ENCODE measurements around the gene TANGO2.

Gene TANGO2

DNA sequence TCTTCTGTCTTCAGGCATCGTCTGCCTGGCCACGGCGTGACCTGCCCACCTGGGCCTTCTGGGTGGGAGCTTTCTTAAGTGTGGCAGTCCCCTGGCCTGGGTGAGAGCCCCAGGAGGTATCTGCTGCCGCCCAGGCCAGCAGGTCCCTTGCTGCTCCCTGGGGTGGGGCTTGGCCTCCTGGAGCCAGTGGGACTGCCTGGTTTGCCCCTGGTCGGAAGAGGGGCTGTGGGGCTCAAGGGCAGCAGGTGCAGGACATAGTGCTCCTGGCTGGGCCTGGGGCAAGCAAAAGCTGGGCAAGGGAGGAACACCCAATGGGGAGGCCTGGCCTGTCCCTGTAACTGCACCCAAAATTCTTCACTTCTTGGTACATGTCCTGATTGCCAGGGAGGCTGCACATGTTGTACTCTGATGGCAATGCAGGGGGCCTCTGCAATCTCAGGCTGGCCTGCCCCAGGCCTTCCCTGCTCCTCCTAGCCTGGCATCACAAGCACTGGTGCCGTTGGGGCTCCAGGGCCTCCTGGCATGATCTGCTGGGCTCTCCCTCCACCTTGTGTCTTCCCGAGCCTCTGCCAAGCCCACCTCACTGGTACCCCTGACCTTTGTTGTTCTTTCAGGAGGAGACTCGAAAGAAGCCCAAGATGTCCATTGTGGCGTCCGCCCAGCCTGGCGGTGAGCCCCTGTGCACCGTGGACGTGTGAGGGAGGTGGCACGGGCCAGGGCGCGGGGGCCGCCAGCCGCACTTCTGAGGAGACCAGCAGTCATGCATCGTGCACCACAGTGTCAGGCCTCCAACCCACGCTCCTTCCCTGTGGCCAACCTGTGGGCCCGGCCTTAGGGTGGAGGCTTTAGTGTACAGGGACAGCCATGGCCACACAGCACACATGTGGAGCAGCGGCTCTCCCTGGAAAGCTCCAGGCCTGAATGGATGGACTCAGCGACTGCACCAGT, 88.8 kb downstream of the TANGO2 start:
- ATAC-seq: no peak

DNA sequence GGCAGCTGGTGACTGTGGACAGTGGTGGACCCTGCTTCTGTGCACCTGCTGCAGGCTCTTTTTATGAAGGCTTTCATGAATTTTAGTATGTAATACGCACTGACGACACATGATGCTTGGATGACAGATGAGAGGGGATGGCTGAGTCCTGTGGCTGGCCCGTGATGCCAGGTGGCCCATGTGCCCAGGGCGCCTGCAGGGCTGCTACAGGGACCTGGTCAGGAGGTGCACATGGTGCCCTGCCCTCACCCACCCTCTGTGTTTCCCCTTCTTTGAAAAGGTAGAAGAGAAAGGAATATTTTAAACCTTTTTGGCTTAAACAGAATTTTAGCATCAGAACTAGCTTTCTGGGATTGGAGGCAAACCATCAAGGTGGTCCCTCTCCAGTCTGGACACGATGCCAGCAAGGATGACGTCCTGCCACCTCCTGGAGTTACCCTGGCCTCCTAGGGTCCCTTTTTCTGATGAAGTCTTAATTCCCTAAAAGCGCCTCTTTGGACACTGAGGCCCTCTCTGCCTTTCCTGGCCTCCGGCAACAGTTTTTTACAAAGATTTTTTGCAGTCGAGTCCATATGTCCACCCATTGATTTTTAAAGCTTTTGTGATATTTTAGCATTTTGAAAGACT, 89.6 kb downstream of the TANGO2 start:
- ATAC-seq: no peak

DNA sequence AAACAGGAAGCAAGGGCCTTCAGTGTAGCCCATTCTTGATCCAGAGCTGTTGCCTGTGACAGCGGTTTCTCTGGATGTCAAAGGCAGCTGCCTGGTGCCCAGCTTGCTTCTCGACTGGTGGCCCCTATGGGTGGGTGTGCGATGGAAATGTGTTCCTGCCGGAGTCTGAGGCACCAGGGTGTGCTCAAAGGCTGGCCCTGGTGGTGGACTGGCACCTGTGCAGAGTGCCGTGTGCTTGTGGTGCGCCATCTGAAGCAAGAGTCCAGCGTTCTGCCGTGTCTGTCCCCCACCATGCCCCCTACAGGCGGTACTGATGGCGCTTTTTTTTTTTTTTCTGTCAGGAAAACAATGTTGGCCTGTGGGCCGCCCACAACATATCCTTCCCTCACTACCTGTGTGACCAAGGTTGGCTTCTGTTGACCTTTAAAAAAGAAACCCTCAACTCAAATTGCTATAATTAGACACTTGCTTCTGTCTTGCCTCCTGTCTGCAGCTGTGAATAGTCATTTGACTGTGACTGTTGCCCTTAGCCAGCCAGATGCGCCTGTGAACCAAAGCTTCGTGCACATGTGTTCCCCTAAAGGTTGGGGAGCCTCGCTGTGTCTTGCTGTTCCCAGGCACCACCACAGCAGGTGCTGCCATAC, 90.3 kb downstream of the TANGO2 start:
- ATAC-seq: peak; percentile 70 to 72

DNA sequence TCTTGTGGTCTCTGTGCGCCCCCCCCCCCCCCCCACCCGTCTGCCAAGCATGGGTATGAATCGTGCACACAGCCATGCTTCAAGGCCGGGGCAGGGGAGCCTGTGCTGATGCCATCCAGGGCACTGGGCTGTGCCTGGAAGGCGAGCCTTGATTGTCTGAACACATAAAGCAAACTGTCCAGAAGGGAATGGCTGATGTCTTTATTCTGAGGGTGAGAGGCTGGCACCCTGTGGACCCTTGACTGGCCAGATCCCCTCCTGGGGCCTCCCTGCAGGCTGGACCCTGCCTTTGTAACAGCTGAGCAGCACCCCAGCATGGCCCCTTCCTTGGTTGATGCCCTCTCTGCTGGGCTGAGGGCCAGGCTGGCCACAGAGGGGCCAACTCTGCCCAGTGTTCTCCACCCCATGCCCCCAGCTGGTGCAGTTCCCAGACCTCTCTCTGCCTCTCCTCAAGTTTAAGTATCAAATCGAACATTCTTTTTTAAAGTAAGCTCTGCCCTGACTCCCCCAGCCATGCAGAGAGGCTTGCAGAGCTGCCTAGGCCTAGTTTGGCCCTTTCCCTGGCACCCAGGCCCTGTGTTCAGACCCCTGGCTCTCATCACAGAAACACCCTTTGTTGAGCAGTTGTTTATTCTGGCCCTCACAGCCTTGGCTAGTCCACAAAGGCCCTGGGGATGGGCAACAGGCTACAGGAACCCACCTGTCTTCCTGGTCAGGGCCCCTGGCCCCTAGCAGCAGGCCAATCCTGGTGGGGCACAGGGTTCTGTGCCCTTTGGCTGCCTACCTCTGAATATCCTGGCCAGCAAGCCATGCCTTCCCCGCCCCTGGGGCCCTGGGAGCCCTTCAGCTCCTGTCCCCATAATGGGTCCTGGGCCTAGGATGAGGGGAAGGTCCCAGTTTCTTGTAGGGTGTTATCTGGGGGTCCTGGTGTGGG, 91.0 kb downstream of the TANGO2 start:
- ATAC-seq: no peak

DNA sequence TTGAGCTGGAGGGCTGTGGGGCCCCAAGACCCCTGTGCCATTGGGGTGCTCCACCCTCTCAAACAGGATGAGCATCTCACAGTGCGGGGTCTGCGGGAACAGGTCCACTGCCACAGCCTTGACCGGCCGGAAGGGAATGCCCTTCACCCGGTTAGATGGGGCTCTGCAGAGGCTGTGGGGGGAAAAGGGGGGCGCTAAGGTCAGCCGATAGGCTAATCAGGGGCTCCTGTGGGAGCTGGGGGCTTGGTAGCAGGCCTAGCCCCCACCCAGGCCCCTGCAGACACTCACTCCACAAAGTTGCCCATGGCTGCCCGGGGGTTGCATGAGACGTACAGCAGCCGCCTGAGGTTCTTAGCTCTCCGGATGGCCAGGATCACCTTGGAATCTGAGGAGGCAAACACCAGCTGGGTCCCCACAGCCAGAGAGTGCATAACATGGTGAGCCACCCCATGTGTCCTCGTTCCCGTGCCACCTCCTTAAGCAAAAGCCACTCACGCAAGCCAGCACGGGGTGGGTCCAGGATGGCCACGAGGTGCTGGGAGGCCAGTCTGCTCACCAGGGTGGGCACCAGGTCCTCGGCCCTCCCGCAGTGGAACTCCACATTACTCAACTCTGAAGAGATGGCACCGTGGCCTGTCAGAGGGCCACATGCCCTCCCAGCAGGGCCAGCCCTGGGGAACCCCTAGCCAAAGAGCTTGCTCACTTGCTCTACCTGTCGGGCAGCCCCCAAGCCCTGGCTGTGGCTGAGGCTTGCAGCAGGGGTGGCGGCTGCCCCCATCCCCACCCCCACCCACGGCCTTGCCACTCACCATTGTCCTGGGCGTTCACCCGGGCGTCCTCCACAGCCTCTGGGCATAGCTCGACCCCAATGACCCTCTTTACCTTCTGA, 92.0 kb downstream of the TANGO2 start:
- ATAC-seq: no peak

- no peak for ATAC-seq
These were observed 92.8 kb downstream of the TANGO2 start for GRCh38 chr22:20113551-20114310.

DNA sequence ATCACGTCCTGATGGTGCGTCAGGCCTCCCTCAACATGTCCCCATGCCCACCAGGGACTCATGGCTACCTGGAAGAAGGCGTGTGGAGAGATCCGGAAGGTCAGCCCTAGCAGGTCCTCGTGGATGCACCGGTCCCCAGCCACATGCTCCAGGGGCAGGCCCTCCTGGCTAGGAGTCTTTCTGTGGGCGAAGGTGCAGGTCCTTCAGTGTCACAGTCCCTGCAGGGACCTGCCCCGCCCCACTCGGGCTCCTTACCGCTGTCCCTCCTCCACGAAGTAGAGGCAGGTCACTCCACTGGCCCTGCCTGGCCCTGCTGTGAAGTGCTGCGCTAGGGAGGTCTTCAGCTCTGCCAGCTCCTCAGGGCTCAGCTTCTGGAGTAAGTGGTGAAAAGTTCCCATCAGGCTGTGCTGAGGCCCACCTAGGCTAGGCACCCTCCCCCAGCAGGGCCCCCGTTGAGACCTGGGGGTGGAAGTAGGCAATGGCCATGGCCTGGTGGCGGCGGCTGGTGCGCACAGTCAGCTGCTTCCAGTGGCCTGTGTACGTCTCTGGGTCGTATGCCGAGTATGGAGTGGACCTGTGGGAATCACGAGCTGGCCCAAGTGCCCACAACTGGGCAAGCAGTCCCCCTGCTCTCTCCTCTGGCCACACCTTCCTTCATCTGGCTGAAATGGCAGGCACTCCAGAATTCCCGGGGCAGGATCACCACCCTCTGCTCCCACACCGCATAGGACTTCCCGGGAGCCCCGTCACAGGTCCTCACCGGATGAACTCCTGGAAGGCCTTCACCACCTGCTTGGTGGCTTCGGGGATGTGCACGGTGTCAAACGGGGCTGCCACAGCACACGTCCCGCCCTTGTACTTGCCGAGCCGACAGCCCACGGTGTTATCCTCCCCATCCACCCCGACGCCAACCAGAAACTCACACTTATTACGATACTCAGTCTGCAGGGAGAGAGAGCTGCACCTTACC, 93.9 kb downstream of the TANGO2 start:
- no peak for ATAC-seq

GRCh38 chr22:20115691-20116375, 94.9 kb downstream of the TANGO2 start, which contains the start of gene RANBP1:
RANBP1 (plus strand) TSS chr22:20116104; CDS start chr22:20116185, 81 bp downstream.
- no peak for ATAC-seq

DNA sequence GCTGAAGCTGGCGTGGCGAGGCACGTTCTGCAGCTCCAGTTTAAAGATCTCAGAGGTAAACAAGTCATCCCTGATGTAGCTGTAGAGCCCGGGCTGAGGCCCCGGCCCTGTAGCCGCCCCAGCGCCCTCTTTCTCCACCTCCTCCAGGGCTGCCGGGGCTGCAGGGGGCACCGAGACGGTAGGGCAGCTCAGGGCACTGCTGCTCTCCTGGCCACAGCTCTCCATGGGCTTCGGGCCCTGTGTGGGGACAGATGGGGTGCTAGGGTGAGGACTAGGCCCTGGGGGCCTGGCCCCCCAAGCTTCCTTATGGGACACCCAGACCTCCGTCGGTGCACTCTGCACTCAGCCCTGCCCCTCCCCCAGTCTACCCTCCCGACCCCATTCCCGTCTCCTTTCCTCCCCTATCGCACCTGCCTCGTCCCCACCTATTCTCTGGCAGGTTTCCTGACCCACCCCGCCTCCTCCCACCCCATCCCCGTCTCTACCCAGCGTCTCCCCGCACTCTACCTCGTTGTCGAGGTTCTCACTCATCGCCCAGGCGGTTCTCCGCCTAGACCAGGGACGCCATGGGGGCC, 95.6 kb downstream of the TANGO2 start:
- no peak for ATAC-seq

Measured in activated CD4-positive, CD25-positive, alpha-beta regulatory T cell treated with anti-CD3 and anti-CD28 coated beads, Interleukin-2, amount 50 U/mL, for 24 hours (primary cell).